Measurements from ENCODE around the gene GLIS1. TPM values are rescaled to one million over a fixed set of nuclear protein-coding genes. Genes with fewer than 3 reads are reported as not detected.

Gene GLIS1
- total RNA-seq, 1 experiment from 2014 or later = 0.28 TPM

DNA sequence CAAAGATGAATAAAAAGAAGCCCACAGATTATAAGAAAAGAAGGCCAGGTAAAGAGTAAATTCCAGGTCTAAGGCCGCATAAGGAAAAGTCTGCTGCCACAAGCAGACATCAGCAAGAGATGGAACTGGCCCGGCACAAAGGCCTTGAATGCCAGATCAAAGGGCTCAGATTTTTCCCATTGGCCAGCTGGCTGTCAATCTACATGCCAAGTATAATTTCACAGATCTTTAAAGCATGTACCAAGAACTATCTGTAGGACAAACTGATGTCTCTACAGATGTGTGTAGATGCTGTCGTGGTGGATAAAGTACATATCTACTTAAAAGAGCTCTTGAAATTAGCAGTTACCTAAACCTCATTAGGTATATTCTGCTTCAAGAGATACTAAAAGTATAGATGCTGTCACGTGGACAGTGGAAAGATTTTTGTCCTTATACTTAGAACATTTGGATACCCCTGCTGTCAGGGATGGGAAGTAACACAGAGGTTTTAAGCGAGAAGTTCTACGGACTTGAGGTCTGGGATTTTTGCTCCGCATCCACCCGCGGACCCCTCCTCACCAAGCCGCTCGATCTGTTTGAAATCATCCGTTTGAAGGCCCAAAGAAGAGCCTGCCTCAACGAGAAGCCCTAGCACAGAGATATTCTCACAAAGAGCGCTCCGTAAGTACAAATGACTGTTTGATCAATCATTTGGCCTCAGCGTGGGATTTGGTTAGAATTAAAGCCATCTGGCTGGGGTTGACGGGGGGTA, 10.1 kb downstream of the GLIS1 start:
- Histone ChIP-seq H2BK120ac (ENCODE audit: low read depth, low read length, poor library complexity, severe bottlenecking) (no peak overlapping the region), H3K23me2 (ENCODE audit: insufficient read length, low read depth, low read length, poor library complexity, severe bottlenecking) (no peaks in the 10 kb centered on the region), H2AK5ac (ENCODE audit: insufficient read length, low read length) (no peak overlapping the region), H3K79me1 (ENCODE audit: insufficient read depth, low read depth, low read length, poor library complexity, severe bottlenecking) (no peaks in the 10 kb centered on the region), H2AFZ (ENCODE audit: low read length) (no peak overlapping the region), H4K20me1 (ENCODE audit: control insufficient read depth, insufficient read depth, insufficient read length) (no peaks in the 10 kb centered on the region), H3K9ac (ENCODE audit: extremely low read depth, insufficient read length, low read length) (no peak overlapping the region), H3K27ac (ENCODE audit: insufficient read length, low read depth, low read length) (no peak overlapping the region), H3K23ac (ENCODE audit: insufficient read length, low read depth, low read length) (no peak overlapping the region), H3K4me1 (ENCODE audit: insufficient read depth, low read length) (0 out of 2 replicates have a peak, but pooled peaks cover 2% of the 10 kb centered on the region), H3K14ac (ENCODE audit: insufficient read depth, low read length) (no peak overlapping the region), H2BK12ac (ENCODE audit: insufficient read length, low read depth, low read length) (no peak overlapping the region), H2BK5ac (ENCODE audit: insufficient read length, low read length) (no peak overlapping the region), H3T11ph (ENCODE audit: low read length) (no peak overlapping the region), H3K79me2 (ENCODE audit: insufficient read depth, low read length) (no peaks in the 10 kb centered on the region), H3K56ac (ENCODE audit: insufficient read length, low read depth, low read length) (no peak overlapping the region), H4K8ac (replicated peaks; ENCODE audit: insufficient read length, low read depth, low read length) (no peak overlapping the region), H3K9me3 (ENCODE audit: control insufficient read depth, low read depth, low read length) (no peaks in the 10 kb centered on the region), H3K4me2 (ENCODE audit: insufficient read depth, insufficient read length, low read length) (no peak overlapping the region), H3K4ac (ENCODE audit: low read depth, low read length) (no peak overlapping the region), H2BK20ac (ENCODE audit: low read depth, low read length, poor library complexity, severe bottlenecking) (no peak overlapping the region), H3K27me3 (ENCODE audit: insufficient read depth, low read length) (no peaks in the 10 kb centered on the region; the same call in 1 of the 2 replicates), H3K18ac (ENCODE audit: insufficient read length, low read depth, low read length) (no peak overlapping the region), H4K5ac (ENCODE audit: insufficient read length, low read depth, low read length) (no peak overlapping the region), H4K91ac (ENCODE audit: insufficient read length, low read depth, low read length) (no peak overlapping the region), H2BK15ac (ENCODE audit: low read depth, low read length) (no peak overlapping the region)
- peaks cover 33% of the 10 kb centered on the region for H3K27me3 Mint-ChIP-seq (ENCODE audit: low read depth)
- no peaks in the 10 kb centered on the region for H3K9me3 Mint-ChIP-seq
- no peaks in the 10 kb centered on the region for H3K36me3 Mint-ChIP-seq (ENCODE audit: insufficient read depth in 1 of 3, low read depth in 3 of 3)
- H3K27ac Mint-ChIP-seq = no peak overlapping the region
- DNase-seq = no peak
- peaks cover 7 to 14% of the 10 kb centered on the region in 2 experiments for H3K4me1 Mint-ChIP-seq
- no CpG with 5 or more reads among the region's 17 CpGs for WGBS (ENCODE audit: extremely low coverage, insufficient read length, low lambda C conversion rate)
- TF ChIP-seq, protein P1, sequence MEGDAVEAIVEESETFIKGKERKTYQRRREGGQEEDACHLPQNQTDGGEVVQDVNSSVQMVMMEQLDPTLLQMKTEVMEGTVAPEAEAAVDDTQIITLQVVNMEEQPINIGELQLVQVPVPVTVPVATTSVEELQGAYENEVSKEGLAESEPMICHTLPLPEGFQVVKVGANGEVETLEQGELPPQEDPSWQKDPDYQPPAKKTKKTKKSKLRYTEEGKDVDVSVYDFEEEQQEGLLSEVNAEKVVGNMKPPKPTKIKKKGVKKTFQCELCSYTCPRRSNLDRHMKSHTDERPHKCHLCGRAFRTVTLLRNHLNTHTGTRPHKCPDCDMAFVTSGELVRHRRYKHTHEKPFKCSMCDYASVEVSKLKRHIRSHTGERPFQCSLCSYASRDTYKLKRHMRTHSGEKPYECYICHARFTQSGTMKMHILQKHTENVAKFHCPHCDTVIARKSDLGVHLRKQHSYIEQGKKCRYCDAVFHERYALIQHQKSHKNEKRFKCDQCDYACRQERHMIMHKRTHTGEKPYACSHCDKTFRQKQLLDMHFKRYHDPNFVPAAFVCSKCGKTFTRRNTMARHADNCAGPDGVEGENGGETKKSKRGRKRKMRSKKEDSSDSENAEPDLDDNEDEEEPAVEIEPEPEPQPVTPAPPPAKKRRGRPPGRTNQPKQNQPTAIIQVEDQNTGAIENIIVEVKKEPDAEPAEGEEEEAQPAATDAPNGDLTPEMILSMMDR (conservative IDR thresholded peaks at IDR 0.05) = no peak
- no peak overlapping the region for H3K4me3 Mint-ChIP-seq
